Measurements from ENCODE around the gene ADK. TPM values are rescaled to one million over a fixed set of nuclear protein-coding genes. Genes with fewer than 3 reads are reported as not detected.

Gene ADK
- total RNA-seq, 1 experiment from 2014 or later, result 26.8 TPM

- no peak overlapping the region for H3K4me2 ChIP-seq (ENCODE audit: insufficient read depth, insufficient read length, low read length)
- H3K4ac ChIP-seq (ENCODE audit: low read depth, low read length), result no peak overlapping the region
- H3K9me3 Mint-ChIP-seq, result no peaks in the 10 kb centered on the region
- no peaks in the 10 kb centered on the region for H3K79me1 ChIP-seq (ENCODE audit: insufficient read depth, low read depth, low read length, poor library complexity, severe bottlenecking)
- no peak overlapping the region for H2BK15ac ChIP-seq (ENCODE audit: low read depth, low read length)
- H3K9ac ChIP-seq (ENCODE audit: extremely low read depth, insufficient read length, low read length), result no peak overlapping the region
- H2BK20ac ChIP-seq (ENCODE audit: low read depth, low read length, poor library complexity, severe bottlenecking), result no peak overlapping the region
- no peaks in the 10 kb centered on the region for H4K20me1 ChIP-seq (ENCODE audit: control insufficient read depth, insufficient read depth, insufficient read length)
- H2BK120ac ChIP-seq (ENCODE audit: low read depth, low read length, poor library complexity, severe bottlenecking), result no peak overlapping the region
- H2BK12ac ChIP-seq (ENCODE audit: insufficient read length, low read depth, low read length), result no peak overlapping the region
- WGBS (ENCODE audit: extremely low coverage, insufficient read length, low lambda C conversion rate), result no CpG with 5 or more reads among the region's 1 CpG
- H2AK5ac ChIP-seq (ENCODE audit: insufficient read length, low read length), result no peak overlapping the region
- H3K23me2 ChIP-seq (ENCODE audit: insufficient read length, low read depth, low read length, poor library complexity, severe bottlenecking), result no peaks in the 10 kb centered on the region
- TF ChIP-seq CTCF (conservative IDR thresholded peaks at IDR 0.05), result no peak
- no peaks in the 10 kb centered on the region for H3K27me3 ChIP-seq (ENCODE audit: insufficient read depth, low read length)
- H3K27ac ChIP-seq (ENCODE audit: insufficient read length, low read depth, low read length), result no peak overlapping the region
- H3K18ac ChIP-seq (ENCODE audit: insufficient read length, low read depth, low read length), result no peak overlapping the region
- no peak overlapping the region for H3T11ph ChIP-seq (ENCODE audit: low read length)
- no peaks in the 10 kb centered on the region for H3K27me3 Mint-ChIP-seq (ENCODE audit: low read depth)
- no peaks in the 10 kb centered on the region for H3K79me2 ChIP-seq (ENCODE audit: insufficient read depth, low read length)
- H3K9me3 ChIP-seq (ENCODE audit: control insufficient read depth, low read depth, low read length), result no peaks in the 10 kb centered on the region
- H3K4me3 Mint-ChIP-seq, result no peak overlapping the region
- H3K56ac ChIP-seq (ENCODE audit: insufficient read length, low read depth, low read length), result no peak overlapping the region
- H3K14ac ChIP-seq (ENCODE audit: insufficient read depth, low read length), result no peak overlapping the region
- no peak overlapping the region for H2BK5ac ChIP-seq (ENCODE audit: insufficient read length, low read length)
- no peak for DNase-seq
- no peak overlapping the region for H4K8ac ChIP-seq (replicated peaks; ENCODE audit: insufficient read length, low read depth, low read length)
- no peak overlapping the region for H3K23ac ChIP-seq (ENCODE audit: insufficient read length, low read depth, low read length)
- H3K4me1 ChIP-seq (ENCODE audit: insufficient read depth, low read length), result no peaks in the 10 kb centered on the region
- peaks cover 10% of the 10 kb centered on the region in 2 experiments for H3K4me1 Mint-ChIP-seq
- H4K91ac ChIP-seq (ENCODE audit: insufficient read length, low read depth, low read length), result no peak overlapping the region
- no peak overlapping the region for H4K5ac ChIP-seq (ENCODE audit: insufficient read length, low read depth, low read length)
- H2AFZ ChIP-seq (ENCODE audit: low read length), result no peak overlapping the region
- H3K36me3 Mint-ChIP-seq (ENCODE audit: insufficient read depth in 1 of 3, low read depth in 3 of 3), result no peaks in the 10 kb centered on the region
- no peak overlapping the region for H3K27ac Mint-ChIP-seq
These were observed 282.0 kb downstream of the ADK start for GRCh38 chr10:74432841-74433594.
